Cerebellar nuclear complex (tissue), 1 donor: ENCODE measurements around the gene IRX4.
"Not testable (repeated sequence)": the region's sequence is repeated elsewhere in the genome, so short reads cannot be mapped to it uniquely, and the experiment has no call there.

ENCODE experiments used
- DNase-seq, 2 experiments: peaks; one replicate each; lab custom pipeline; 2025; lab: John Stamatoyannopoulos, UW

The IRX4 gene

DNA sequence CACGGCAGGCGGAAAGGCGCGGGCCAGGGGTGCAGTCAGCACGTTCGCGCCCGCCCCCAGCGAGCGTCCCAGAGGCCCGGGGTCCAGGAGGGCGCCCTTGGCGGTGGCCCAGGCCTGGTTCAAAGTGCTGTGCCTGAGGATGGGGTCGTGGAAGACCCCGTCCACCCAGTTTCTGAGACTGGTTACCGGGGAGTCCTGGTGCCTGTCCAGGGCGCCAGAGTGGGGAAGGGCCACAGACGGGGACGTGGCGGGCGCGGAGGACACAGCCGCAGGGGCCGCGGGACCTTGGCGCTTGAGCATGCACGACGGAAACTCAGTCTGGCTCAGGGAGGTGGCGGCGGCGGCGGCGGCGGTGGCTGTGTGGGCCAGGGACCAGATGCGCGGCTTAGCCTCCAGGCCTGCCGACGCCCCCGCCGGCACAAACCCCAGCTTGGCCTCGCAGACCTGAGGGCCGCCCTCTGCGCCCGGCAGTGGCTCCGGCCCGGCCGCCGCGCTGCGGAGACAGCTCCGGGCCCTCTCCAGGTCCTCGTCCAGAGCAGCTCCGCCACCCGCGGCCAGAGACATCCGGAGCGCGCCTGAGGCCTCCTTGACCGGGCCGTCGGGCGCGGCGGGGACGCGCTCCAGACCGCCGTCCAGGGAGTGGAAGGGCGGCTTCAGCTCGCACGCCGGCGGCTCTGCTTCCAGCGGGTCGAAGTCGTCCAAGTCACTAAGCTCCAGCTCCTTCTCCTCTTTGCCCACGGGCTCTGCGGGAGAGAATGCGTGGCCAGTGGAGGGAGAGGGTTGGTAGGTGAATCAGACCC lies 4.5 kb downstream of the IRX4 start:
- DNase-seq, result no peak

DNA sequence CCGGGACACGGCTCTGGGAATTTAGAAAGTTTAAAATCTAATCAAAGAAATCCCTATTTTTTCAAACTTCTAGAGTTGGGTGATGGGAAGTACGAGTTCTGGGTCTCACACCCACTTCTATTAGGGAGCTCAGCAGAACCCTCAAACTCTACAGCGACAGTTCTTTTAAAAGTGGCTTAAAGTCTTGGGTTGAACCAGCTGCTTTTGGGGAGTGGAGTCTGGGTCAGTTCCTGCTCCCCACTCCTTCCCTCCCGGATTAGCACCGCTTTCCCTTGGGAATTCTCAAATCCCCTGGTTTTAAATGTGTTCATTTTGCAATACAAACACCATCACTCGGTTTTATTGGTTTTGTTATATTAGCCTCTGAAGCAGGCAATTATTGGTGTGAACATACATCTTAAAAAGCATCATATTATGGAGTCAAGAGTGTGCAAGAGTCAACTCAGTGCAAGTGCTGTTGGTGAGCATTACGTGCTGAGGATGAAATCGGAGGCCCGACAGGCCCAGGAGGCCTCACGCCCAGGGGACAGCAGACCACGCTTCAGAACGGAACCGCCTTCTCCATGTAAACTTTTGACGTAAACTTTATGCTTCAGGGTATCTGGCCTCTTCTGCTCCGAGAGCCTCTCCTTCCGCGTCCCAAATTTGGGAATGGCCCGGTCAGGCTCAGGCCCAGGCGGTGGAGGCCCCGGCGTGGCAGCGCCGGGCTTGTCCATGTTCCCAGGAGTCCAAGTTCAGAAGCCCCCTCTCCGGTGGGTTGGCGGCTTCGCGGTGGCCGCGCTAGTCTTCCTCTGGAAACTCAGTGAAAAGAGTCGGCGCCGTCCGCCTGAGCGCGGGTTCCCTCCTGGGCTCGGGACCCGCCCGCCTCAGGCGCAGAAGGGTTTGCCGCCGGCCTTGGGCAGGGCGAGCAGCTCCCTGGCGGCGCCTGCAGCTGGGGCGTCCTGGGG lies 5.3 kb downstream of the IRX4 start:
- no peak for DNase-seq

DNA sequence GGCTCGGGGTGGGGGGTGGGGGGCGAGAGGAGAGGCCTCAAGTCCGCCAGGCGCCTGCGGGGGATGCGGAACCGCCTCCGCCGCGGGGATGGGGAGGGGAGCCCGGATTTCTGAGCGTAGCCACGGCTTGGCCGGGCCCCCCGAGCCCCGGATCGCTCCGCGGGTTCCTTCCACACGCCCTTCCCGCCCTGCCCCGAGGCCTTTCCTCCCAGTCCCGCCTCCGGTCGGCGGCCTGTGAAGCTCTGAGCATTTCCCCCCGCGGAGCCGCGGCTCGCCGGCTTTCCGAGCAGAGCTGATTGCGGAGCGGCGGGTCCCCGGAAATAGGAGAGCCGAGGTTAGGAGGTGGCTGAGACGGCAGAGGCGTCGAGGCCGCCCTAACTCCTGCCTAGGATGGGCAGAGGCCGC lies 6.1 kb downstream of the IRX4 start:
- no peak for DNase-seq

DNA sequence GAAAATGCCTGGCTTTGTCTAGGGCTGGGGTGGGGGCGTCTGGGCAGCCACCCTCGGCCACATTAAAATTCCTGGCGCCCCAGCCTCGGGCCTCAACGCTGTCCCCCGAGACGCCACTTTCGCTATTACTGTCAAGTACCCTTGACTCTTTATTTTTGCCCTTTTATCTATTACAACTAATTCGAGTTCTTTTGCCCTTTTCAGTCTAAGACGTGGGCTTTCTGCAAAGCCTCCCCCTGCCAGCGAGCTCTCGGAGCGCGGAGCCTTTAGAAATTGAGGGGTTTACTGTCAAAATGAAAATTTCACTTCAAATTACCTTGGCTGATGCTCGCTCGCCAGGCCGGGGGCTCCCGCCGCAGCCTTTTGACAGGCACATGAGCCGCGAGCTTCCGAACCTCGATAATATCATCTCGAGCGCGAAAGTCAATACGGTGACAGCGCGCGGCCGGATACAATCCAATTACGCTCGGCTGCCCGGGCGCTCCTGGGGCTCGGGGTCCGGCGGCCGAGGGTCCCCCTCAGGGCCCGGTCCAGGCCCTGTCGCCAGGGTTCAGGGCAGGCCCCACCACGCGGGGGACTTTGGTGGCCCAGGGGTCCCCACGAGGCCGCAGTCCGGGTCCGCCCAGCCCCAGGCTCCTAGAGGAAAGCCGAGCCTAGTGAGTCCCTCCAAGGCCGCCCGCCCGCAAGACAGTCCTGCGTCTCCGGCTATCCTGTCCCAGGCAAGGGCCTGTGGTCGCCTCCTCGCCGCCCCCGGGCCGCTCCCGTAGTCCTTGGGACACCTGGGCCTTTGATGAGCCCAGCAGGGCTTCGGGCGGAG lies 6.7 kb downstream of the IRX4 start:
- no peak for DNase-seq

GRCh38 chr5:1875281-1875842 lies 7.4 kb downstream of the IRX4 start:
- DNase-seq, result no peak

- no peak for DNase-seq
Measured at GRCh38 chr5:1874771-1875220, 7.9 kb downstream of the IRX4 start.

DNA sequence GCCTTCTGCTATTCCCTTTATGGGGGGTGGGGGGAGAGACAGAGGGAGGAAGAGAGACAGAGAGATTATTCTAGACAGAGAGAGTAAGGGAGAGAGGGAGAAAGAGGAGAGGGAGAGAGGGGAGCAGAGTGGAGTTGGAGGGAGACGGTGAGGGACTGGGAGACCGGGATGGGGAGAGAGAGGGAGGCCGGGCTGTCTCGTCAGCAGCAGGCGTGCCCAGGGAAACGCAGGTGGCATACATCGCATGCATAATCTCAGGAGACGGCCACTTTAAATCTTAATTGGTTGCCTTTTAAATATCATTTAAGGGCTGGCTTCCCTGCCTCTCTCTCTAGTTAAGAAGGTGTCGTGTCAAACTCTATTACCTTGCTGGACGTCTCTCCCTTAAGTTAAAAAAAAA lies 8.4 kb downstream of the IRX4 start:
- DNase-seq, result no peak

GRCh38 chr5:1873243-1873959 lies 9.3 kb downstream of the IRX4 start:
- no peak for DNase-seq

DNA sequence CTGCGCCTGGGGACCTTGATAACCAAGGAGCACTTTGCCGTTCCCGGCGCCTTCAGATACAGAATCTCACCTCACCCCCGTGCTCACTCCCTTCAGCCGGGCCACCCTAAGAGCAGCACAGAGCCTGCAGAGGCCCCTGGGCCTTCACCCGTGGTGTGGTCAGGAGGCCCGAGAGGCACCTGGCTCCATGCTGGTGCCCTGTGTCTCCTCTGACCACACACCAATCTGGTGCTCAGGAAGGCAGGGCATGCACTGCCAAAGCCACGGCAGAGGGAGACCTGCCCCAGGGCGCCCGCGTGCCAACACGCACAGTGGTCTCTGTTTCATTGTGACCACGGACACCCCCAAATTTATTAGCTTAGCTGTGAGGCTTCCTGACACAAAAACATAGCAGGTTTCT lies 11.3 kb downstream of the IRX4 start:
- DNase-seq, result no peak

DNA sequence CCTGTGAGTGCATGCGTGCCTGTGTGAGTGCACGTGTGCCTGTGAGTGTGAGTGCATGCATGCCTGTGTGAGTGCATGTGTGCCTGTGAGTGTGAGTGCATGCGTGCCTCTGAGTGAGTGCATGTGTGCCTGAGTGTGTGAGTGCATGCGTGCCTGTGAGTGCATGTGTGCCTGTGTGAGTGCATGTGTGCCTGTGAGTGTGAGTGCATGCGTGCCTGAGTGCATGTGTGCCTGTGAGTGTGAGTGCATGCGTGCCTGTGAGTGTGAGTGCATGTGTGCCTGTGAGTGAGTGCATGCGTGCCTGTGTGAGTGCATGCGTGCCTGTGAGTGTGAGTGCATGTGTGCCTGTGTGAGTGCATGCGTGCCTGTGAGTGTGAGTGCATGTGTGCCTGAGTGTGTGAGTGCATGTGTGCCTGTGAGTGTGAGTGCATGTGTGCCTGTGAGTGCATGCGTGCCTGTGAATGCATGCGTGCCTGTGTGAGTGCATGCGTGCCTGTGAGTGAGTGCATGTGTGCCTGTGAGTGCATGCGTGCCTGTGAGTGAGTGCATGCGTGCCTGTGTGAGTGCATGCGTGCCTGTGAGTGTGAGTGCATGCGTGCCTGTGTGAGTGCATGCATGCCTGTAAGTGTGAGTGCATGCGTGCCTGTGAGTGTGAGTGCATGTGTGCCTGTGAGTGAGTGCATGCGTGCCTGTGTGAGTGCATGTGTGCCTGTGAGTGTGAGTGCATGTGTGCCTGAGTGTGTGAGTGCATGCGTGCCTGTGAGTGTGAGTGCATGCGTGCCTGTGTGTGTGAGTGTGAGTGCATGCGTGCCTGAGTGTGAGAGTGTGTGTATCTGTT lies 12.1 kb downstream of the IRX4 start:
- not testable (repeated sequence) for DNase-seq

DNA sequence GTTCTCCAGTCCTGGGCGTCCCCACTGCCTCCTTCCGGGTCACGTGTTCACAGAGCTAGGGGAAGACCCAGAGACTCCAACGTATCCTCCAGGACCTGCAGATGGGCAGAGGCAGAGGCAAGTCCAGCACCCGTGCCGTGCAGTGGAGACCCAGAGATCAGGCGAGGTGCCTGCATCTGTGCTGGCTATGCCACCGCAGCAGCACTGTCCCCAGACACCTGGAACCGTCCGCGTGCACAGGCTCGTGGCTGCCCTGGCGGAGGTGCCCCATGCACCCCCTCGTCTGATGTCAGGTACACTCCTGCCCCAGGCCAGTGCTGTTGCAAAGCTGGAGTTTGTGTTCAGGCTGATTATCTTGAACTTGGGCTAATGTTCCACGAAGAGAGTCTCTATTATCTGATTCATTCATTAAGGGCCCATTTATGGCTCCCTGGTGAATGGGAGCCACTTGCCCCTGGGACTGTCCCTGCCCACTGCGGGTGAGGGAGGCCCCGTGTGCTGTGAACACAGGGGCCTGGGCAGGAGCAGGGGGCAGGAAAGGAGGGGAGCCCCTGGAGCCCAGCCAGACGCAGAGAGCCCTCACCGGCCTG lies 13.7 kb downstream of the IRX4 start:
- DNase-seq, result no peak

DNA sequence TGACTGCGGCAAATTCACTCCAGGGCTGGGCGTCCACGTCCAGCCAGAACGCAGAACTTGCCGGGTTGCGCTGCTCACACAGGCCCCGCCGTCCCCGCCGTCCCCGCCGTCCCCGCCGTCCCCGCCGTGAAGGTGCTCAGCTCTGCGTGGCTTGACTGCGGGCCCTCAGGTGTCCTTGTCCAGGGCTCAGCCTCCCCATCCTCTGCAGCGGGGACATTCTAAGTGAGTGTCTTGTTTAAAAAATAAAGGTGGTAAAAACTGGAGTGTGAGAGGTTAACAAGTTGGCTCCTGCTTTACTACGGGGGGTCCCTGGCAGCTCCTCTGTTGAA lies 14.9 kb downstream of the IRX4 start:
- no peak for DNase-seq

- DNase-seq, result no peak
Measured at GRCh38 chr5:1867114-1867814, 15.5 kb downstream of the IRX4 start.

- DNase-seq, result no peak
Measured at GRCh38 chr5:1865948-1866347, 16.8 kb downstream of the IRX4 start.

- no peak for DNase-seq
Measured at GRCh38 chr5:1865486-1865885, 17.2 kb downstream of the IRX4 start.

DNA sequence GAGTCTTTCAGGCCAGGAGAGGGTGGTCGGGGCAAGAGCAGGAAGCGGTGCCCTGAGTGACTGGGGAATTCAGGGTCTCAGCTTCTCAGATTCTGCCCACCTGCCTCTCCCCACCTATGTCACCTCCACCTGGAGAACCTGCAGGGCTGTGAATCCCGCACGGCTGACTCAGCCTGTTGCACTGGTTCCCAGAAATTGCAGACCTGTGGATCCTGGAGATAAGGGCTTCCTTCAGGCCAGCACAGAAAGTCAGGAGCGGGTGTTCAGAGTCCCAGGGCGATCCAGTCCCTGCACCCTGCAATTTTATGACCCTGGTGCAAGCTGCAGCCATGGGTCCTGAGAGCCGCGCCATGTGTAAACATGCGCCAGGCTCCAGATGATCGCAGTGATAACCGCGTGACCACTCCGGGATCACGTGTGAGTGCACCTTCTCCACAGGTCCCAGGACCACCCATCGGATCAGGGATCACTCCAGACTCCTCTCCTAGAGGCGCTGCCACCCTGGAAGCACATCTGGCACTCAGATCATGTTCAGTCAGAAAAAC lies 17.8 kb downstream of the IRX4 start:
- no peak for DNase-seq

DNA sequence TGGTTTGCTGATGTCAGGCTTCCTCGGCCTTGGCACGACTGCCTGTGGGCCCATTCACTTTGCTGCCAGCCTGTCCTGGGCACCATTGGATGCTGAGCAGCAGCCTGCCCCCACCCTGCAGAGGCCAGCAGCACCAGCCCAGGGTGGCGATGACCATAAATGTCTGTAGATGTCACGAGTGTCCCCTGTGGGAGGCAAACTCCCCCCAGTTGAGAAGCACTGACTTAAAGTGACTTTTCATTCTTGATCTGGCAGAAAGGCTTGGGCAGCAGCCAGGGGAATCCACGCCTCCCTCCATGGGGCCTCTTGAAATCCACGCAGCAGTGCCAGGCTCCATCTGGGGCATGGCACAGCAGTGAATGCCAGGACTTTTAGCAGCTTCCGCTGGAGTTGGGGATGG lies 21.8 kb downstream of the IRX4 start:
- no peak for DNase-seq

DNA sequence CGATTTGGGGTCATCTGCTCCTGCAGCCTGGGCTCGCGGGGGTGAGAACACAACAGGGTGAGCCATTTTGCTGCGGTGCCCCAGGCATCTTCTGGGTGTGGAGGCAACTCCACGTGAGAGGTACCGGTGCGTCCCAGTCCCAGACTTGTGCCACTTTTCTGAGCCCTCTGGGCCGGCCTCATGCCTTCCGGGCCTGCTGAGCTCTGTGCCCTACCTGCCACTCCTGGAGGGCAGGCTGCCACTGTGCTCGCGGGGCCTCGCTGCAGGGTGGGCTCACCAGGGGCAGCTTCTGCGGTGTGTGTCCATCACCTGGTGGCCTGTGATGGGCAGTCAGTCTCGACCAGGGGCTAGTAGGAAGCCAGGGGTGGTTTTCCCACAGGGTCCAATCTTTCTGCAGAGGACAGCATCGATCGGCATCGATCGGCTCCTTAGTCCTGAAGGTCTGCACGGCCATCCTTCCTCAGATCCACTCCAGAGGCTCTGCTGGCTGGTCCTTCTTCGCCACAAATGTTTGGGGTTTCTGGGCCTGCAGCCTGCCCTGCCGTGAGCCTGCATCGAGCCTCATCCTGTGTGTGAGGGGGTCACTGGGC lies 22.6 kb downstream of the IRX4 start:
- no peak for DNase-seq

- no peak for DNase-seq
Measured at GRCh38 chr5:1859099-1859498, 23.6 kb downstream of the IRX4 start.
